ENCODE data around the gene RDH11. TPM values are rescaled to one million over a fixed set of nuclear protein-coding genes. Genes with fewer than 3 reads are reported as not detected.

RDH11 gene
- total and polyA plus RNA-seq, 2 donors from 2014 or later: 66.9 to 124 TPM

- FAIRE-seq (no peak), DNase-seq (no peak)
- TF ChIP-seq, protein P1, sequence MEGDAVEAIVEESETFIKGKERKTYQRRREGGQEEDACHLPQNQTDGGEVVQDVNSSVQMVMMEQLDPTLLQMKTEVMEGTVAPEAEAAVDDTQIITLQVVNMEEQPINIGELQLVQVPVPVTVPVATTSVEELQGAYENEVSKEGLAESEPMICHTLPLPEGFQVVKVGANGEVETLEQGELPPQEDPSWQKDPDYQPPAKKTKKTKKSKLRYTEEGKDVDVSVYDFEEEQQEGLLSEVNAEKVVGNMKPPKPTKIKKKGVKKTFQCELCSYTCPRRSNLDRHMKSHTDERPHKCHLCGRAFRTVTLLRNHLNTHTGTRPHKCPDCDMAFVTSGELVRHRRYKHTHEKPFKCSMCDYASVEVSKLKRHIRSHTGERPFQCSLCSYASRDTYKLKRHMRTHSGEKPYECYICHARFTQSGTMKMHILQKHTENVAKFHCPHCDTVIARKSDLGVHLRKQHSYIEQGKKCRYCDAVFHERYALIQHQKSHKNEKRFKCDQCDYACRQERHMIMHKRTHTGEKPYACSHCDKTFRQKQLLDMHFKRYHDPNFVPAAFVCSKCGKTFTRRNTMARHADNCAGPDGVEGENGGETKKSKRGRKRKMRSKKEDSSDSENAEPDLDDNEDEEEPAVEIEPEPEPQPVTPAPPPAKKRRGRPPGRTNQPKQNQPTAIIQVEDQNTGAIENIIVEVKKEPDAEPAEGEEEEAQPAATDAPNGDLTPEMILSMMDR (IDR thresholded peaks at IDR 0.05; ENCODE audit: borderline replicate concordance, extremely low read depth, insufficient read depth): no peak
- Histone ChIP-seq H3K36me3 (ENCODE audit: control insufficient read depth in 2 of 3, insufficient read depth in 3 of 3, low read length in 3 of 3) (peaks cover 0 to 10% (median 0%) of the 10 kb centered on the region in 3 donors), H3K4me3 (ENCODE audit: low read length in 3 of 3) (no peak overlapping the region), H3K27me3 (ENCODE audit: control insufficient read depth, insufficient read depth, low read length) (no peaks in the 10 kb centered on the region), H3K27ac (ENCODE audit: low read depth in 2 of 2, low read length in 2 of 2) (no peak overlapping the region), H3K9me3 (ENCODE audit: control insufficient read depth in 2 of 3, insufficient read depth in 1 of 3, low read length in 3 of 3) (no peaks in the 10 kb centered on the region), H3K9ac (ENCODE audit: low read length in 3 of 3) (no peak overlapping the region), H3K4me1 (ENCODE audit: control insufficient read depth in 2 of 3, insufficient read depth in 2 of 3, low read depth in 1 of 3, low read length in 3 of 3) (no peaks in the 10 kb centered on the region)
- intact Hi-C loops (cut with DNase I): no loop called here
These were observed 32.7 kb upstream of the RDH11 start for GRCh38 chr14:67728258-67728657.

GRCh38 chr14:67727361-67727760, 31.8 kb upstream of the RDH11 start:
- H3K4me3 ChIP-seq (ENCODE audit: low read length in 3 of 3): no peak overlapping the region
- no peaks in the 10 kb centered on the region for H3K9me3 ChIP-seq (ENCODE audit: control insufficient read depth in 2 of 3, insufficient read depth in 1 of 3, low read length in 3 of 3)
- intact Hi-C loops (cut with DNase I): no loop called here
- H3K36me3 ChIP-seq (ENCODE audit: control insufficient read depth in 2 of 3, insufficient read depth in 3 of 3, low read length in 3 of 3): peaks cover 0 to 10% (median 0%) of the 10 kb centered on the region in 3 donors
- DNase-seq: no peak
- no peak overlapping the region for H3K9ac ChIP-seq (ENCODE audit: low read length in 3 of 3)
- TF ChIP-seq, protein P1 (IDR thresholded peaks at IDR 0.05; ENCODE audit: borderline replicate concordance, extremely low read depth, insufficient read depth): no peak
- H3K27ac ChIP-seq (ENCODE audit: low read depth in 2 of 2, low read length in 2 of 2): no peak overlapping the region
- FAIRE-seq: no peak
- H3K4me1 ChIP-seq (ENCODE audit: control insufficient read depth in 2 of 3, insufficient read depth in 2 of 3, low read depth in 1 of 3, low read length in 3 of 3): no peaks in the 10 kb centered on the region
- H3K27me3 ChIP-seq (ENCODE audit: control insufficient read depth, insufficient read depth, low read length): no peaks in the 10 kb centered on the region

- TF ChIP-seq, protein P1 (IDR thresholded peaks at IDR 0.05; ENCODE audit: borderline replicate concordance, extremely low read depth, insufficient read depth): no peak
- H3K36me3 ChIP-seq (ENCODE audit: control insufficient read depth in 2 of 3, insufficient read depth in 3 of 3, low read length in 3 of 3): peaks cover 0 to 10% (median 0%) of the 10 kb centered on the region in 3 donors
- no peaks in the 10 kb centered on the region for H3K9me3 ChIP-seq (ENCODE audit: control insufficient read depth in 2 of 3, insufficient read depth in 1 of 3, low read length in 3 of 3)
- FAIRE-seq: no peak
- H3K9ac ChIP-seq (ENCODE audit: low read length in 3 of 3): no peak overlapping the region
- H3K4me3 ChIP-seq (ENCODE audit: low read length in 3 of 3): no peak overlapping the region
- no peaks in the 10 kb centered on the region for H3K4me1 ChIP-seq (ENCODE audit: control insufficient read depth in 2 of 3, insufficient read depth in 2 of 3, low read depth in 1 of 3, low read length in 3 of 3)
- no peaks in the 10 kb centered on the region for H3K27me3 ChIP-seq (ENCODE audit: control insufficient read depth, insufficient read depth, low read length)
- intact Hi-C loops (cut with DNase I): no loop called here
- H3K27ac ChIP-seq (ENCODE audit: low read depth in 2 of 2, low read length in 2 of 2): no peak overlapping the region
- DNase-seq: no peak
These were observed 29.6 kb upstream of the RDH11 start for GRCh38 chr14:67725171-67725570.

DNA sequence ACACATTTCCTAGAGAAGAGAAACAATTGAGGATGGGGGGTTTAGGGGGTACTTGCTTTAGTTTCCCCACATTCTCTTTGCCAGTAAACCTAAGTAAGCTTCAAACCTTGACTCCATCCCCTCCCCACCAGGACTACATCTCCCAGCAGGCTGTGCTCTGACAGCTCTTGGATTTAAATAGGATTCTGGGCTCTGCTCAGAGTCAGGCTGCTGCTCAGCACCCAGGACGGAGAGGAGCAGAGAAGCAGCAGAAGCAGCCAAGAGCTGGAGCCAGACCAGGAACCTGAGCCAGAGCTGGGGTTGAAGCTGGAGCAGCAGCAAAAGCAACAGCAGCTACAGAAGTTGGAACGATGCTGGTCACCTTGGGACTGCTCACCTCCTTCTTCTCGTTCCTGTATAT, 26.7 kb upstream of the RDH11 start:
- no peak overlapping the region for H3K4me3 ChIP-seq (ENCODE audit: low read length in 3 of 3)
- TF ChIP-seq, protein P1 (IDR thresholded peaks at IDR 0.05; ENCODE audit: borderline replicate concordance, extremely low read depth, insufficient read depth): no peak

More for the DNA sequence above, 26.7 kb upstream of the RDH11 start:
- no peak overlapping the region for H3K9ac ChIP-seq (ENCODE audit: low read length in 3 of 3)
- FAIRE-seq (no peak), DNase-seq (peak in 2 of 5 donors; percentile 22 to 74)
- no peak overlapping the region for H3K27ac ChIP-seq (ENCODE audit: low read depth in 2 of 2, low read length in 2 of 2)
- H3K4me1 ChIP-seq (ENCODE audit: control insufficient read depth in 2 of 3, insufficient read depth in 2 of 3, low read depth in 1 of 3, low read length in 3 of 3): no peaks in the 10 kb centered on the region
- H3K36me3 ChIP-seq (ENCODE audit: control insufficient read depth in 2 of 3, insufficient read depth in 3 of 3, low read length in 3 of 3): peaks cover 0 to 10% (median 0%) of the 10 kb centered on the region in 3 donors
- intact Hi-C loops (cut with DNase I): no loop called here
- no peaks in the 10 kb centered on the region for H3K27me3 ChIP-seq (ENCODE audit: control insufficient read depth, insufficient read depth, low read length)
- no peaks in the 10 kb centered on the region for H3K9me3 ChIP-seq (ENCODE audit: control insufficient read depth in 2 of 3, insufficient read depth in 1 of 3, low read length in 3 of 3)

Measured in kidney (tissue), 14 donors.